ENCODE data around the gene LSAMP. TPM values are rescaled to one million over a fixed set of nuclear protein-coding genes. Genes with fewer than 3 reads are reported as not detected.

The LSAMP gene
- total and polyA plus RNA-seq, 2 donors (not counting 3 experiments of a cell fraction or from before 2014, with no cell fraction given), result not detected

GRCh38 chr3:116001151-116001621 is 444.1 kb downstream of the LSAMP start:
- H3K27ac ChIP-seq (ENCODE audit: insufficient read depth, low read depth, low read length), result no peak overlapping the region
- H3K27me3 ChIP-seq (ENCODE audit: control insufficient read depth in 2 of 2, insufficient read depth in 2 of 2, low read length in 2 of 2), result no peaks in the 10 kb centered on the region
- no peaks in the 10 kb centered on the region for H3K9me3 ChIP-seq (replicated peaks; ENCODE audit: control insufficient read depth, insufficient read depth, low read length)
- ChIA-PET POLR2A (no interaction called here), CTCF (no interaction called here)
- intact Hi-C loops (cut with micrococcal nuclease), result no loop called here
- BruUV-seq (replicated peaks), result no TSS peak
- H3K9ac ChIP-seq (replicated peaks; ENCODE audit: extremely low read depth, insufficient read depth, low read length), result no peak overlapping the region
- FAIRE-seq (no peak), DNase-seq (ENCODE audit: low read depth, low spot score) (no peak)
- H2AFZ ChIP-seq (ENCODE audit: low read depth, low read length), result no peak overlapping the region
- no peaks in the 10 kb centered on the region for H4K20me1 ChIP-seq (replicated peaks; ENCODE audit: control insufficient read depth, extremely low read depth, insufficient read depth, low read length)
- dilution Hi-C loops (cut with MboI; ENCODE audit: extremely low pct_ligation_motif_present, low sequenced_read_pairs), result no loop called here
- no peaks in the 10 kb centered on the region for H3K36me3 ChIP-seq (ENCODE audit: control insufficient read depth in 2 of 2, extremely low read depth in 1 of 2, insufficient read depth in 2 of 2, low read length in 2 of 2)
- no peak overlapping the region for H3K4me2 ChIP-seq (ENCODE audit: insufficient read depth, low read length)
- no peak overlapping the region for H3K4me3 ChIP-seq (replicated peaks in 1 of 3; ENCODE audit: insufficient read depth in 1 of 3, low read depth in 1 of 3, low read length in 3 of 3)
- no peaks in the 10 kb centered on the region for H3K4me1 ChIP-seq (ENCODE audit: control insufficient read depth, extremely low read depth, insufficient read depth, low read length)
- H3K9me1 ChIP-seq (replicated peaks; ENCODE audit: control insufficient read depth, extremely low read depth, insufficient read depth, low read length), result no peaks in the 10 kb centered on the region
- no peaks in the 10 kb centered on the region for H3K79me2 ChIP-seq (ENCODE audit: control insufficient read depth, insufficient read depth, low read length)
- TF ChIP-seq CTCF (IDR thresholded peaks at IDR 0.05; ENCODE audit: extremely low read depth in 1 of 2, insufficient read depth in 1 of 2, low read depth in 1 of 2, low read length in 2 of 2) (no peak), GATA2 (IDR thresholded peaks at IDR 0.05; ENCODE audit: insufficient read depth, insufficient read length, low read depth, low read length) (no peak), MYC (IDR thresholded peaks at IDR 0.05; ENCODE audit: low read depth, low read length) (no peak), MAX (IDR thresholded peaks at IDR 0.05; ENCODE audit: insufficient read depth, insufficient read length) (no peak), POLR2A (IDR thresholded peaks at IDR 0.05; ENCODE audit: low read depth, low read length) (no peak)

GRCh38 chr3:116000311-116000710 is 445.0 kb downstream of the LSAMP start:
- ChIA-PET CTCF (no interaction called here), POLR2A (no interaction called here)
- Histone ChIP-seq H3K27me3 (ENCODE audit: control insufficient read depth in 2 of 2, insufficient read depth in 2 of 2, low read length in 2 of 2) (no peaks in the 10 kb centered on the region), H3K4me2 (ENCODE audit: insufficient read depth, low read length) (no peak overlapping the region), H3K4me1 (ENCODE audit: control insufficient read depth, extremely low read depth, insufficient read depth, low read length) (no peaks in the 10 kb centered on the region), H4K20me1 (replicated peaks; ENCODE audit: control insufficient read depth, extremely low read depth, insufficient read depth, low read length) (no peaks in the 10 kb centered on the region), H3K27ac (ENCODE audit: insufficient read depth, low read depth, low read length) (no peak overlapping the region), H2AFZ (ENCODE audit: low read depth, low read length) (no peak overlapping the region), H3K9me1 (replicated peaks; ENCODE audit: control insufficient read depth, extremely low read depth, insufficient read depth, low read length) (no peaks in the 10 kb centered on the region), H3K79me2 (ENCODE audit: control insufficient read depth, insufficient read depth, low read length) (no peaks in the 10 kb centered on the region), H3K4me3 (replicated peaks in 1 of 3; ENCODE audit: insufficient read depth in 1 of 3, low read depth in 1 of 3, low read length in 3 of 3) (no peak overlapping the region), H3K9ac (replicated peaks; ENCODE audit: extremely low read depth, insufficient read depth, low read length) (no peak overlapping the region), H3K36me3 (ENCODE audit: control insufficient read depth in 2 of 2, extremely low read depth in 1 of 2, insufficient read depth in 2 of 2, low read length in 2 of 2) (no peaks in the 10 kb centered on the region), H3K9me3 (replicated peaks; ENCODE audit: control insufficient read depth, insufficient read depth, low read length) (no peaks in the 10 kb centered on the region)
- DNase-seq (ENCODE audit: low read depth, low spot score), result no peak
- dilution Hi-C loops (cut with MboI; ENCODE audit: extremely low pct_ligation_motif_present, low sequenced_read_pairs), result no loop called here
- TF ChIP-seq MYC (IDR thresholded peaks at IDR 0.05; ENCODE audit: low read depth, low read length), result no peak
- peak; percentile 59 for TF ChIP-seq FOS (IDR thresholded peaks at IDR 0.05; ENCODE audit: borderline replicate concordance, insufficient read depth, low read length)
- BruUV-seq (replicated peaks), result no TSS peak
- FAIRE-seq, result no peak
- intact Hi-C loops (cut with micrococcal nuclease), result no loop called here
